SKM-1 (cell line): ENCODE data around the gene INPP5B.
"Not testable (repeated sequence)": the region's sequence is repeated elsewhere in the genome, so short reads cannot be mapped to it uniquely, and the experiment has no call there.

Source experiments
- DNase-seq: peaks from one replicate; lab custom pipeline; 2025; ENCODE audit not compliant: unreplicated experiment; lab: John Stamatoyannopoulos, UW

Gene INPP5B

DNA sequence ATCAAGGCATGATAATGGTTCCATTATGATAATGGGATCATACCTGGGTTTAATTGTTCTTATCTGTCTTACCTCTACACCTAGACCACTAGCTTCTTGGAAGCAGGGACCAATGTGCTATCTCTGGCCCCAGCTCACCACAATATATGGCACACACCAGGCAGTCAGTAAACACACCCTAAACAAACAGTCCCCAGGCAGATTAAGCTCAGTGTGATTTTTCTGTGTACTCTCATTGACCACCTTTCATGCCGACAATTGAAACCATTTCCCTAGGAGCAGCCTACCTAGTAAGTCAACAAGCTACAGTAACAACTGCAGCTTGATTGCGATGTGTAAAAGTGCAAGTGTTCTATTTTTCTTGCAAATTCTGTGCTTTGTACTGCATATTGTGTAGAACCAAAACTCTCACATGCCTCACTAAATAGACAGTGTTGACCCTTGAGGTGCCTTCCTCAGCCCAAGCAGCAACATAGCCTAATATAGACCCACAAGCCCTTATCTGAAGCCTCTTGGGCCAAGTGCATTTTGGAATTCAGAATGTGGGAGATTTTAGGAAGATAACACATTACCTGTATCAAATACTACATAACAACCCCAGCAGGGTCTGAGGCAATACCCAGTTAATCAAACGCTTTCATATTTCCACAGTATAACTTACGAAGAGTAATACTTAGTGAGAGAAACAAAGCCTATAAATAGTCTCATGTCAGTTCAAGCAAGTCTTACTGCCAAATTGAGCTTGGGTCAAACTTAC lies 32.0 kb downstream of the INPP5B start:
- no peak for DNase-seq

DNA sequence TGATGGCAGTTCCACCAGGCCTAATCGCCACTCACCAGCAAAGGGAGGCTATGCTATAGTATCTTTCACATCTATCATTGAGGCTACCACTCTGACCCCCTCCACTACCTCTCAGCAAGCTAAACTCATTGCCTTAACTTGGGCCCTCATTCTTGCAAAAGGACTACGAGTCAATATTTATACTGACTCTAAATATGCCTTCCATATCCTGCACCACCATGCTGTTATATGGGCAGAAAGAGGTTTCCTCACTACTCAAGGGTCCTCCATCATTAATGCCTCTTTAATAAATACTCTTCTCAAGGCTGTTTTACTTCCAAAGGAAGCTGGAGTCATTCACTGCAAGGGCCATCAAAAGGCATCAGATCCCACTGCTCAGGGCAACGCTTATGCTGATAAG lies 35.4 kb downstream of the INPP5B start:
- not testable (repeated sequence) for DNase-seq

DNA sequence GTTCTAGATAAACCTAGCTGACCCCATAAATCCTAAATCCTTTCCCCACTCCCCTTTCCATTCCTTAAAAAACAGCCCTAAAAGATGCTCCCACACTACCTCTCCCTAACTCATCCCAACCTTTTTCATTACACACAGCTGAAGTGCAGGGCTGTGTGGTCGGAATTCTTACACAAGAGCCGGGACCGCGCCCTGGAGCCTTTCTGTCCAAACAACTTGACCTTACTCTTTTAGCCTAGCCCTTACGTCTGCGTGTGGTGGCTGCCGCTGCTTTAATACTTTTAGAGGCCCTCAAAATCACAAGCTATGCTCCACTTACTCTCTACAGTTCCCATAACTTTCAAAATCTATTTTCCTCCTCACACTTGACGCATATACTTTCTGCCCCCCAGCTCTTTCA lies 36.0 kb downstream of the INPP5B start:
- DNase-seq = not testable (repeated sequence)

DNA sequence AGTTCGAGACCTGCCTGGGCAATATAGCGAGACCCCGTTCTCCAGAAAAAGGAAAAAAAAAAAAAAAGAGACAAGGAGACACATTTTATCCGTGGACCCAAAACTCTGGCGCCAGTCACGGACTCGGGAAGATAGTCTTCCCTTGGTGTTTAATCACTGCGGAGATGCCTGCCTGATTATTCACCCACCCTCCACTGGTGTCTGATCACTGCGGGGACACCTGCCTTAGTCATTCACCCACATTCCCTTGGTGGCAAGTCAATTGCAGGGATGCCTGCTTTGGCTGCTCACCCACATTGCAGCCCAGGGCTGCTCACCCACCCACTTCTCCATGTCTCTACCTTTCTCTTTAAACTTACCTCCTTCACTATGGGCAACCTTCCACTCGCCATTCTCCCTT lies 38.3 kb downstream of the INPP5B start:
- not testable (repeated sequence) for DNase-seq

DNA sequence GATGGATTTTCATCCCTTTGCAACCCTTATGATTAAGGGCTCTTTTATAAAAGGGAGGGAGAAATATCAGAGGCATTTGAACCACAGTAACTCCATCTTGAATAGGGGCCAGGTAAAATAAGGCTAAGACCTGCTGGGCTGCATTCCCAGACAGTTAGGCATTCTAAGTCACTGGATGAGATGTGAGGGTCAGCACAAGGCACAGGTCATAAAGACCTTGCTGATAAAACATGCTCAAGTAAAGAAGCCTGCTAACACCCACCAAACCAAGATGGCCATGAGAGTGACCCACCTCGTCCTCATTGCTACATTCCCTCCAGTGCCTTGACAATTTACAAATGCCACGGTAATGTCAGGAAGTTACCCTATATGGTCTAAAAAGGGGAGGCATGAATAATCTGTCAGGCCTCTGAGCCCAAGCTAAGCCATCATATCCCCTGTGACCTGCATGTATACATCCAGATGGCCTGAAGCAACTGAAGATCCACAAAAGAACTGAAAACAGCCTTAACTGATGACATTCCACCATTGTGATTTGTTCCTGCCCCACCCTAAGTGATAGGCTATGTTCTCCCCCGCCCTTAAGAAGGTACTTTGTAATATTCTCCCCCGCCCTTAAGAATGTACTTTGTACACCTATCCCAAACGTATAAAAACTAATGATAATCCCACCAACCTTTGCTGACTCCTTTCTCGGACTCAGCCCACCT lies 39.3 kb downstream of the INPP5B start:
- not testable (repeated sequence) for DNase-seq

DNA sequence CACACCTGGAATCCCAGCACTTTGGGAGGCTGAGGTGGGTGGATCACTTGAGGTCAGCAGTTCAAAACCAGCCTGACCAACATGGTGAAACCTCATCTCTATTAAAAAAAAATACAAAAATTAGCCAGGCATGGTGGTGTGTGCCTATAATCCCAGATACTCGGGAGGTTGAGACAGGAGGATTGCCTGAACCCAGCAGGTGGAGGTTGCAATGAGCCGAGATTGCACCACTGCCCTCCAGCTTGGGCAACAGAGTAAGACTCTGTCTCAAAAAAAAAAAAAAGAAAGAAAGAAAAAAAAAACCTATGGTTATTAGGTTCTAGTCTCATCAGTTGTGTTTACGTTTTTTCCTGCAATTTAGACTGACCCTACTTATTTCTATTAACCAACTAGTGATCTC lies 40.3 kb downstream of the INPP5B start:
- not testable (repeated sequence) for DNase-seq

DNA sequence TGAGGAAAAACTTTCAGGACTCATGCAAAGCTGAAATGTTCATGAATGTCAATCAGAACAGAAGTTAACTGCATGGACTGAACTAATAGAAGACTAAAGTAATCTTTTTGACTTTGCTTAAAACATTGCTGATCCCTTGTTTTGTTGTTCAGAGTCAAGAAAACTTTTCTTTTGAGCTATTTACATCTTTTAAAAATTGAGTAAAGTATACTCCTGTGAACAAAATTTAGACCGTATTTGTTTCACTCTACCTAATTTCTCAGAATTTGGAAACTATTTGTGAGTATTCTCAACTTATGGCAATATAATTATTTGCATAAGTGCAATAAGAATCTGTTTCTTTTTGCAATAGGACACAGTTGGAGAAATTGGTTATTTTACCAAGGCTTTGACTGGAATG lies 41.1 kb downstream of the INPP5B start:
- no peak for DNase-seq

DNA sequence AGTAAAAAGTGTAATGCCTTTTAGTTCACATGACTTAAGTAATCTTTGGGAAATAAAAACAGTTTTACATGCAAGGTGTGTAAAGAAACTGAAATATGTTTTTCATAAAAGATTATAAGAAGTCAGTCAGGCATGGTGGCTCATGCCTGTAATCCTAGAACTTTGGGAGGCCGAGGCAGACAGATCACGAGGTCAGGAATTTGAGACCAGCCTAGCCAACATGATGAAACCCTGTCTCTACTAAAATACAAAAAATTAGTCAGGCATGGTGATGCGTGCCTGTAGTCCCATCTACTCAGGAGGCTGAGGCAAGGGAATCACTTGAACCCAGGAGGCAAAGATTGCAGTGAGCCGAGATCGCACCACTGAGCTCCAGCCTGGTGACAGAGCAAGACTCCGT lies 42.9 kb downstream of the INPP5B start:
- DNase-seq = not testable (repeated sequence)

DNA sequence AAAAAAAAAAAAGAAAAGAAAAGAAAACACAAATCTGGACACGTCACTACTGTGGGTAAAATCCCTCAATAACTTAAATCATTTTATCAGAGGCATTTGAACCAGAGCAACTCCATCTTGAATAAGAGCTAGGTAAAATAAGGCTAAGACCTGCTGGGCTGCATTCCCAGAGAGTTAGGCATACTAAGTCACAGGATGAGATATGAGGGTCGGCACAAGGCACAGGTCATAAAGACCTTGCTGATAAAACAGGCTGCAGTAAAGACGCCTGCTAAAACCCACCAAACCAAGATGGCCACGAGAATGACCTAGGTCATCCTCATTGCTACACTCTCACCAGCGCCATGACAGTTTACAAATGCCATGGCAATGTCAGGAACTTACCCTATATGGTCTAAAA lies 43.9 kb downstream of the INPP5B start:
- DNase-seq = no peak

DNA sequence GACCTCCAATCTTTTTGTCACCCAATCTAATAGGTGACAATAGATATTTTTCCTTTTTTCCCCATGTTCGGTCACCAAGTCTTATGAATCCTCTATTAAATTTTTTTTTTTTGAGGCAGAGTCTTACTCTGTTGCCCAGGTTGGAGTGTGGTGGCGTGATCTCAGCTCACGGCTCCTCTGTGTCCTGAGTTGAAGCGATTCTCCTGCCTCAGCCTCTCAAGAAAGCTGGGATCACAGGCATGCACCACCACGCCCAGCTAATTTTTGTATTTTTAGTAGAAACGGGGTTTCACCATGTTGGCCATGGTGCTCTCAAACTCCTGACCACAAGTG lies 45.0 kb downstream of the INPP5B start:
- DNase-seq = no peak

DNA sequence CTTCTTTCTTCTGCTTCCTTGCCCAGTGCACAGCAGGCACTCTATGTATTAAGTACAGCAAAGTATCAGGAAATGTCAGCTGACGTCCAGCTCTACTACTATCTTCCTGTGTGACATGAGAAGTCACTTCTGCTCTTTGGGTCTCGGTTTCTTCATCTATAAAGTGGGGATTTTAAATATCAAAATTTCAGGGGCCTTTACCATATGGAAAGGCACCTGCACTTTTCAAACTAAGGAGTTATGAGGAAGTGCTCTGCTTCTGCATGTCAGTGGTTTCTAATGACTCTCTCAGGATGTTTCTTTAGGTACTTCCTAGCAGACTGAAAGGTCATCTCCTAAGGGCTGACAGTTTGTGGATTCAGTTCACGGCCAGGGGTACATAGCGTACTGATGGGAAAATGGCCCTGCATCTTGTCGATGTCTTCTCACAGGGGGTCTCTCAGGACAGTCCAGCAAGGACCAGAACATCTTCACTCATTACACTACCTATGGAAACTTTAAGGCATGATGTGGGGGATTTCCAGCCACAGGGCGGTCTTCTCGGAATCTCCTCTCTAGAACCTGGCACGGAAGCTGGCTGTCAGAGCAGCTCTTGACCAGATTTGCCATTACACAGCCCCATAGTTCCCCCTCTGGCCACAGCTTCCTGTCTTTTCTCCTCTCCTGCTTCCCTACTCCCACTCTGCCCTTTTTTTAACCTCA lies 45.5 kb downstream of the INPP5B start:
- no peak for DNase-seq

DNA sequence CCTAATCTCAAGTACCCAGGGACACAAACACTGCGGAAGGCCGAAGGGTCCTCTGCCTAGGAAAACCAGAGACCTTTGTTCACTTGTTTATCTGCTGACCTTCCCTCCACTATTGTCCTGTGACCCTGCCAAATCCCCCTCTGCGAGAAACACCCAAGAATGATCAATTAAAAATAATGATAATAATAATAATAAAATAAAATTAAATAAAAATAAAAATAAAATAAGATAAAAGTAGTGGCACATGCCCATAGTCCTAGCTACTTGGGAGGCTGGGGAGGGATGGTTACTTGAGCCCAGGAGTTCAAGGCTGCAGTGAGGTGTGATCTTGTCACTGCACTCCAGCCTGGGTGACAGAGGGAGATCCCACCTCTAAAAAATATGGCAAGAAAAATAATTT lies 49.3 kb downstream of the INPP5B start:
- DNase-seq = not testable (repeated sequence)

DNA sequence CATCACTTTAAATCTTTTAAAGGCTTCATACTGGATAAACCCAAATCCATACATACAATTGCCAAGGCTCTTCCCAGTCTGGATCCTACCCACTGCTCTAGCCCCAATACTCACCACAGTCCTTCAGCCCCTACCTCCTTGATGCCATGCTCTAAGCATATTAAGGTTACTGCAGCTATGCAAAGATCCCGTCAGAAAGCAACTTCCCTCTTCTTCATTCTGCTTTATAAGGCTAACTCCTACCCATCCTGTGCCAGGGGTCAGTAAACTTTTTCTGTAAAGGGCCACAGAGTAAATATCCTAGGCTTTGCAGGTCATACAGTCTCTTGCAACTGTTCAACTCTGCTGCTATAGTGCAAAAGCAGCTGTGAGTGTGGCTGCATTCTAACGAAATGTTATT lies 53.2 kb downstream of the INPP5B start:
- no peak for DNase-seq

DNA sequence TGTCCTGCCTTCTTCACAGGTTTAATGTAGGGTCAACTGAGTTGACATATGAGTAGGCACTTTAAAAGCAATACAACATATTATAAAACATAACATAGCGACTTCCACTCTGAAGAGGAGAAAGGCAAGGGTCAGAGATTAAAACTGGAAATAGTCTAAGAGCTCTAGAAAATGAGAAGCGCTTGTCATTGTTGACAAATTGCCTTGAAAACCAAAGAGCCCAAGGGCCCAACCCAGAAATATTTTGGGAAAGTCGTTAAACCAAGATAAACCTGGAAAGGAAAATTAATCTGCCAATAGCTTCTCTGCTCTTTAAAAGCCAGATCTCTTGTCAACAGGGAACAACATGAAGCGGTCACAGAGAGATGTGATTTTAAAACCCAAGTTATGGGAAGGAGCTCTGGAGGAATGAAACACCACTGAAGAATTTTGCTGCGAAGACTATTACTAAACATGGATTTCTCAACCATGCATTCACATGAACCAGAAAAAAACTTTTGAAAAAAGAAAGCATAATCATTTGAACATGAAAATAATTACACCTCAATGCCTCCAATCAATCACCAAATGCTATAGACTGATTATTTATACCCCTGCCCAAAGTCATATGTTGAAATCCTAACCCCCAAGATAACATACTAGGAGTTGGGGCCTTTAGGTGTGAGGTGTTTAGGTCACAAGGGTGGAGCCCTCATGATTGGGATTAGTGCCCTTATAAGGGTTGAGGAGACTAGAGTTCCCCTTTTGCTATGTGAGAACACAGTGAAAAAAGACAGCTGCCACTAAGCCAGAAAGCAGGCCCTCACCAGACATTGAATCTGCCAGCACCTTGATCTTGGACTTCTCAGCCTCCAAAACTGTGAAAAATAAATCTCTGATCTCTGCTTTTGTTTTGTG lies 54.5 kb downstream of the INPP5B start:
- DNase-seq = no peak

DNA sequence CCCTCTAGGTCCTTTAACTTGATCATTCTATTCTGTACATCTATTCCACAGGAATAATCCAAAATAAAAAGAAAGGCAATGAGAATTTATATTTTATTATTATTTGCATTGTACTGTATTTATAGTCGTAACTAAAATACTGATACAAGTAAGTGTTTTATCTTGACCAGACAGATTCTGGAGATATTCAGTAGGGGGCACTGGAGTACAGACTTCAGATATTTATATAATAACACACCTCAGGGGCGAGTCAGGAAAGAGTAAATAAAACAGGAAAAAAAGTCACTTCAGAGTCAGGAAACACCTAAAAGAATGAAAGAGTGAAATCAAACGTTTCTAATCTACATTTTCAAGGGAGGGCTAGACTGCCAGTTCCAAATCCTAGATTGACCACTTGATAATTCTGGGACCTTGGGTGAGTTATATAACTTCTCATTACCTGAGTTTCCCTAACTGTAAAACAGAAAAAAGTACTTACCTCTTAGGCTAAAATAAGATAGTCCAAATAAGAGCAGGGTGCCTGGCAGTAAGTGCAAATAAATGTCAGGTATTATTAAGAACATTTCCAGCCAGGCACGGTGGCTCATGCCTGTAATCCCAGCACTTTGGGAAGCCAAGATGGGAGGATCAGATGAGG lies 56.4 kb downstream of the INPP5B start:
- DNase-seq = no peak

DNA sequence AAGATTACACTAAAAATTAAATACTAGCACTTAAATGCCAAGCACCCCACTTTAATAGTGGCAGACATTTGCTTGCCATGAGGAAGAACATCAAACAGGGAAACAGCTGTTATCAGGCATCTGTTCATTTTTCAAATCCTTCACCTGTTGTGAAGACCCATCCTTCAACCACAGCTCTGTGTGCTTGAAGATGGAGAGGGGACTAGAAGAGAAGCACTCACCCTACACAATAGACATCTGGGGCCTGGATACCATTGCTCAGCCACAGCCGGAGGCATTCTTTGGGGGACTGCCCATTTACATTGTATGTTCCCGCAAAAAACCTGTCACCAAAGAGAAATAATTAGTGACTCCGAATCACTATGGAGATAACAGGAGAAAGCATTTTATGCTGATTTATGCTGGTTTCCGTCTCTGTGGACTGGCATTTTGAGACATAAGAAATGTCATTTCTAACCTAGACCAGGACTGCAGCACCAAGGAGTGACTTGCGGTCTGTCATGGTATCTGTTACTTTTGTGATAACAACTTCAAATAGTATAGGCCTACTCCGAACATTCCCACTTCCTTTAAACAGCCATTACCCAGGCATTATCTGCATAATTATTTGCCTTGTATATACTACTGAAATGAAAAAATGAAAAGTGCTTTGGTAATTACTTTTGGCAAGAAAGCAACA lies 58.7 kb downstream of the INPP5B start:
- DNase-seq = no peak

DNA sequence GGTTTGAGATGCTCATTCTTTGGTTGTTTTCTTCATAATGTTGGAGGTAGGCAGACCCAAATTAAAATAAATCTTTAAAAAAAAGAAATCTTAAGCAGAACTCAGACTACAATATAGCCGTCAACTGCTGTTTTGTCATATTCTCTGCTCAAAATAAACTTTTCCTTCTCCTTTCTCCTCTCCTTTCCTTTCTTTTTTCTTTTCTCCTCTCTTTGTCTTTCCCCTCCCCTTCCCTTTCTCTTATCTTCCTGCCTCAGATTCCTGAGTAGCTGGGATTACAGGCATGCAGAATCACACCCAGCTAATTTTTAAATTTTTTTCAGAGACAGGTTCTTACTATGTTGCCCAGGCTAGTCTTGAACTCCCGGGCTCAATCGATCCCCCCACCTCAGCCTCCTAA lies 62.7 kb downstream of the INPP5B start:
- no peak for DNase-seq

DNA sequence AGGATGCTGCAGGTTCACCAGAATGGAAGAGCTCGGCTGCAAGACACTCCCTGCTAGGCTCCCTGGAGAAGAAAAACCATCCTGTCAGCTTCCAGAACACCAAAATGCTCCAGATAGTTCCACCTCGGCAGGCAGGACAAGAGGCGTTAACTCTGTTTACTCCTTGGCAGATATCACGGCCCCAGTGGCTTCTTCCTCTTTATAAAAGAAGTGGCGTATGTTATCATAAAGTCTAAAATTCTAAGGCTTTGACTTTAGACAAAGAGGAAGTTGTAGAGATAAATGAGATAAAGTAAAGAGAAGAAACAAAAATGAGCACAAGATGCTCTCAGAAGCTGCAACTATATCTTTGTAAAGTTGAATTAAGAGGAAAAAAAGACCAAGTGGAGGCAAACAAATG lies 63.2 kb downstream of the INPP5B start:
- no peak for DNase-seq

DNA sequence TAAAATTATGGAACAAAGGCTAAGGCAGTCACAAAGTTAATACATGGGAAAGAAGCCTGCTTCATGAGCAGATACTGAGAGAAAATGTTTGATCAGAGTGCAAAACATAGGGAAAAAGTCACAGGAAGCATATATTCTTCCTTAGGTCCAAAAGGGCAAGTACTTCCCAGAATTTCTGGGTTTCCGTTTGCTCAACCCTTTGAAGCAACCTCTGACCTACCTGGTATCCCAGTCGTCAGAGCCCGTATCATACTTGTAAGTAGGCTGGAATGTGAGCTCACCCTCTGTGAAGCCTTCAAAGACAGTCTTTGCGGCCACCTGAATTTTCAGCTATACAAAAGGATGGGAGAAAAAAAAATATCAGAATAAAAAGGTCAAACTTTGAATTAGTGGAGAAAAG lies 67.0 kb downstream of the INPP5B start:
- DNase-seq = no peak

DNA sequence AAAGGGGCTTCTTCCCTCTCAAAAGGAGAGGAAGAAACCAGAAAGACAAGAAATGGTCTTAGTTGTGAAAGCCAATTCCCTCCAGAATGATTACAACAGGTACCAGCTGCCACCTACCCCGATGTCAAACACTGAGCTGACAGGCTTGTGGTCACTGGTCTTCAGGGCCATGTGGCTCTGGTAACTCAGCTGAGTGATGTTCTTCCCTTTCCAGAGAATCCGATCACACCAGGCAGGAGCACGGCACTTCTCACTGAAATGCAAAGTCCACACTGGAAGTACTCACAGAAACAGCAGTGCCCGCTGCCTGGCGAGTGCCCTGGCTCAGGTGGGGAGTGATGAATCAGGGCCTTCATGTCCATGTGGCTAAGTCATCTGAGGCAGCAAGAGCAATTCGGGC lies 68.8 kb downstream of the INPP5B start:
- DNase-seq = no peak
